Right lobe of liver (tissue), 4 donors: ENCODE data around the gene ASIC4.

Experiments
- CTCF ChIP-seq, 4 donors: fragments of 200-600 bp in 3 of 4; fragments of 450-650 bp in 1 of 4; IDR thresholded peaks; one replicate each; pipeline versions ENCODE4 v1.5.1 to v1.8.0; 2016 to 2022; ENCODE audit warnings: antibody characterized with exemption in 4 of 4, mild to moderate bottlenecking in 2 of 4
- POLR2A ChIP-seq: fragments of 450-650 bp; IDR thresholded peaks from one replicate; pipeline ENCODE4 v1.6.1; 2017; ENCODE audit warnings: antibody characterized with exemption, mild to moderate bottlenecking
- donor health status: DM: no; HTN: no; CAD: no.
- donor health status: DM: no; HTN: no; CAD: no.
- donor health status: DM: no; HTN: yes; CAD: no.

GRCh38 chr2:219557791-219558785 lies 43.8 kb downstream of the ASIC4 start:
- TF ChIP-seq CTCF (IDR thresholded peaks at IDR 0.05) (no peak), POLR2A (no peak)
